AG20443 (cell line): ENCODE results near the gene GRB7.

Source experiments
- DNase-seq: peaks from one replicate; pipeline ENCODE4 v3.0.0; 2012; ENCODE audit warnings: low spot score, mixed read lengths

The GRB7 gene

GRCh38 chr17:39772987-39773934 is 35.5 kb downstream of the GRB7 start:
- DNase-seq, result no peak

- no peak for DNase-seq
These were observed 36.3 kb downstream of the GRB7 start for GRCh38 chr17:39774047-39774446.

DNA sequence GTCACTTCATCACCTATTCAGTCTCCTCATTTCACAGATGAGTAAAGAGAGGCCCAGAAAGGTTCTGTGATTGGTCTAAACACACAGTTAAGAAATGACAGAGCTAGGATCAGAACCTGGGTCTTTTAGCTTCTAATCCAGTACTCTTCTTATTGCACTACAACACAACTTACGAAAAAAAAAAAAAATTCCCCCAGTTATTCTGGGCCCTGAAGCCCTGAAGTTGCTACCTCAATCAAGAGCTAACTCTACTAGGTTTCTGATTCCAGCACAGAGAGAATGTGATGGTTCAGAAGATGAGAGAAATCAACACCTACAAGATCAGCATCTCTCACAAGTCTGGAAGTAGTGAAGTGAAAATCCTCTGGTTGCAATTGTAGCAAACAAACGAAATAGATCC is 37.3 kb downstream of the GRB7 start:
- no peak for DNase-seq

DNA sequence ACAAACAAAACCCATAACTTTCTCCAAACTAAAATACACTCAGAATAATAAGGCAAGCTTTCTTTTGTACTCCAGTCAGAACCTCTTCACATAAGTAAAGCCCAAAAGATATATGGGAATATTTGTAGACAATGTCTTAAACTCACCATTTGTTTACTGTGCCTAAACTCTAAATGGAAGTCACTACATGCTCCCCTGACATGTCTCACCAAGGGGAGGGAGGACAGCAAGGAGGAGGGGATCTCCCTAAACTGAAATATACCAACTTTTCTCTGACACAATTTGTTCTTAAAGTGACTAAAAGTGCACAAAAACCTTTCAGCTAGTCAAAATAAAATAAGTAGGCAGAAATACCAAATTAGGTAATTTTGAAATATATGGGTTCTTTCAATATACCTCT is 38.5 kb downstream of the GRB7 start:
- no peak for DNase-seq

DNA sequence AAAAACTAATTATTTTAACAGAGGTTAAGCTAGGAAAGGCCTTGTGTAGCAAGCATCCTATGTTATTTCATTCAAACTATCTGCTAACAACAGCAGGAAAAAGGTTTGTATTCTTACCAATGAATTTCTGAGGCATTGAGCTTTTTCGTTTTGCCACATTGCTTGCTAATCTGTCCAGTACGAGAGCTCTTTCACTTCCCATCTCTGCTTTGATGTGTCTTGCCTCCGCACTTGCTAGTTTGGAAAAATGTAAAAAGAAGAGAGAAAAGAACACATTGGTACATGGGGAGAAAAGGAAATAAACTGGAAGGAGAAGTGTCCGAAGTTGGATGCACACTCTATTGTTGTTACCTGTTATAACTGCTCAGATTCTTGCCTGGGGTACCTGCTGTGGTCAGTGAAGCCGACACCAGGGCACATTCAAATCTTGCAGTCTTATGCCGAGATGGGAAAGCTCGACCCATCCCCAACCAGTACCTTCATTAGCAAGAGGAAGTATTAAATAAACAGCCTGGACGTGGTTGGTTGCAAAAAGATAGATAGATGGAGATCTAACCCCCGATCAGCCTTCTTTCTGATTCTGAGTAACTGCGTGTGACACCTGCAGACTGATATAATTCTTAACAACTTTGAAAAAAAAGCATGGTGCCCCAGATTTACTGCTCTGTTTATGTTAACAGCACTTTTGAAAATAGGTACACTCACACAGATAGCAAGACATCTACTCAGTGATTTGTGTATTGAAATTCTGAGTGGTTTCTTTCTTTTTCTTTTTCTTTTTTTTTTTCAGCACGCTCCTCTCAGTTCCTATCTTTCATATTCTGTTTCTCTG is 40.0 kb downstream of the GRB7 start:
- DNase-seq, result no peak

GRCh38 chr17:39781031-39781860 is 43.5 kb downstream of the GRB7 start:
- DNase-seq, result no peak

GRCh38 chr17:39781861-39782213 is 44.1 kb downstream of the GRB7 start:
- DNase-seq, result no peak

- no peak for DNase-seq
These were observed 44.7 kb downstream of the GRB7 start for GRCh38 chr17:39782481-39782880.

DNA sequence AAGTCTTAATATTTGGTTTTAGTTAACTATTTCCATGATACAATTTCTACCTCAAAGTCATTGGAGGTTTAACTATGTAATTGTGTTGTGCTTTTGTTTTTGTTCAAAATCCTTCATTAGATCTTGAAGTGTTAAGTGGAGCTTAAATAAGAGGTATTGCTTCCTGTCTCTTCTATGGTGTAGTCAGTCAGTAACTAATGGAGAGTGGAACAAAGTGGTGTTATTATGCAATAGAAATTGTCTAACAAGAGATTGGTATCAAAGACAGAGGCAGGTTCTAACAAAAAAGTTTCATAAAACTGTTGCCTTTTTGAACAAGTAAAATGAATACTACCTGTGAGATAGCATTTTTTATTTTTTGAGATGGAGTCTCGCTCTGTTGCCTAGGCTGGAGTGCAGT is 45.2 kb downstream of the GRB7 start:
- DNase-seq, result no peak

DNA sequence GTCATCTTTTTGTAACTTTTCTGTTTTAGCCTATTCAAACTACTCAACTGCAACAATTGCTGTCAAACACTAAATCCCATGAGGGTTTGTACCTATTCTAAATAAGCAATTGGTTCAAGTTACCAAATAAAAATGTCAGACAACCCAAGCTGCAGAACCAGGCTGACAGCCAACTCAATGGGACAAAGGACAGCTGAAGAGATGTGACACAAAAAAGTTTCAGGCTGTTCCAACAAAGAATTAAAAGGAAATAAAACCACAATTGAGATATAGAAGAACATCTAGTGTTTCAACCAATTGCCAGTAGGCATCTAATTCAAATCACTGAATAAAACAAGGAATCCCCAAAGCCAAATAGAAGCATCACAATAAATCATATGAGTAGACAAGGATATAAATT is 49.3 kb downstream of the GRB7 start:
- no peak for DNase-seq

GRCh38 chr17:39787743-39788484 is 50.2 kb downstream of the GRB7 start:
- DNase-seq, result no peak

- DNase-seq, result no peak
These were observed 53.6 kb downstream of the GRB7 start for GRCh38 chr17:39791111-39791992.

GRCh38 chr17:39792526-39793221 is 54.9 kb downstream of the GRB7 start:
- no peak for DNase-seq

- no peak for DNase-seq
These were observed 55.6 kb downstream of the GRB7 start for GRCh38 chr17:39793301-39793872.

DNA sequence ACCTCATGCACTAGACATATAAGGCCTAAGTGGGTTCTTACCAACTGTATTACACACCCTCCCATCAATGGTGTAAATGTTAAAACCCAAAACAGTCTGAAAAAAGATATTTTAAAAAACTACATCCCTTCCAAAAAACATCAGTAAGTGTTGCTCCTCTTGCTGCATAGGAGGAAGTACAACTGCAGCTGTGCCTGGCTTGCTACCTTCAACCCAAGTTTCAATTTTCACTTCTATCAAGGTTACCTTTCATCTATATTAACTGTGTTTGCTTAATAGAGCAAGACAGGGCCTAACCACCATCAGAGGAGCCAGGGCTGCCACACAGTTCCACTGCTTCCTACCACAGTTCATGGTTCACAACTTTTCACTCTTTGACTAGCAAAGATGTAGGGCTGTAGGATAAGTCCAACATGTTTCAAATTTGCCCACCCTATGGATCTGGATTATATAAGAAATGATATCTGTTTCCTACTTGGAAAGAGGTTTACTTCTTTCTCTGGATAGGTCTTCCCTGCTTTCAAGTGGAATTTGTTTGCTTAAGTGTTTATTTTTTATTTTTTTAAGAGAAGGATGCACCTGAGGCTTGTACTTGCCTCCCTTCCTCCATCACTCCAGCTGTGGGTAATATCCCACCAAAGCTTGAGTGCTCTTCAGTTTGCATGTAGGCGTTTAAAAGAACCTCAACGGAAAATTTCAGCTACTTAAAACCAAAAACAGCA is 56.7 kb downstream of the GRB7 start:
- no peak for DNase-seq
